Thymus (tissue), 11 donors: ENCODE measurements around the gene FHIT. TPM values are rescaled to one million over a fixed set of nuclear protein-coding genes. Genes with fewer than 3 reads are reported as not detected.

Source experiments
- DNase-seq, 9 donors: peaks; one replicate each; pipeline ENCODE4 v3.0.0-alpha.2; 2013; ENCODE audit warnings: low spot score in 9 of 9, low read depth in 6 of 9, missing footprints in 1 of 9
- H3K27ac ChIP-seq, 2 donors: one replicate each; pipeline ENCODE4 v1.5.1; 2013; ENCODE audit warnings: control low read depth in 1 of 2, low read depth in 1 of 2, low read length in 1 of 2, mild to moderate bottlenecking in 1 of 2, moderate library complexity in 1 of 2
- H3K27me3 ChIP-seq, 2 donors: one replicate each; pipeline ENCODE4 v1.5.1; 2013; ENCODE audit warnings: low read length in 1 of 2; ENCODE audit not compliant: control insufficient read depth in 2 of 2, insufficient read depth in 1 of 2
- H3K36me3 ChIP-seq, 2 donors: one replicate each; pipeline ENCODE4 v1.5.1; 2013; ENCODE audit warnings: low read length in 1 of 2, mild to moderate bottlenecking in 1 of 2, moderate library complexity in 1 of 2; ENCODE audit not compliant: control insufficient read depth in 2 of 2, insufficient read depth in 2 of 2
- H3K4me1 ChIP-seq, 2 donors: one replicate each; pipeline ENCODE4 v1.5.1; 2013; ENCODE audit warnings: low read length in 2 of 2; ENCODE audit not compliant: control insufficient read depth in 2 of 2, insufficient read depth in 2 of 2
- H3K4me3 ChIP-seq, 2 donors: one replicate each; pipeline ENCODE4 v1.5.1; 2013; ENCODE audit warnings: low read length in 2 of 2, control low read depth in 1 of 2, mild to moderate bottlenecking in 1 of 2
- H3K9me3 ChIP-seq, 2 donors: one replicate each; pipeline ENCODE4 v1.5.1; 2013; ENCODE audit warnings: low read length in 1 of 2, mild to moderate bottlenecking in 1 of 2; ENCODE audit not compliant: control insufficient read depth in 2 of 2, insufficient read depth in 1 of 2
- WGBS: extraction: QIAGEN DNeasy Blood & Tissue Kit; methylation state at CpG from one replicate; pipeline ENCODE4 v1.1.7; 2013; 5-methylcytosine and 5-hydroxymethylcytosine counted together
- polyA plus RNA-seq: library from polyadenylated mRNA; stranded (reverse); fragments of 200-250 nt; gene quantifications from one replicate; pipeline ENCODE4 v1.2.3, GENCODE V29; 2013
- total RNA-seq: library from RNA; stranded (reverse); fragments of 120-200 nt; gene quantifications from one replicate; pipeline ENCODE4 v1.2.4, GENCODE V29; 2013
- donor health status: healthy.

FHIT gene
- total and polyA plus RNA-seq, 2 donors = 9.2 to 13.2 TPM

GRCh38 chr3:59710554-59710953 lies 1540.7 kb downstream of the FHIT start:
- DNase-seq = no peak
- Histone ChIP-seq H3K4me3 (no peak overlapping the region), H3K4me1 (peaks cover 0 to 11% of the 10 kb centered on the region in 2 donors), H3K36me3 (no peaks in the 10 kb centered on the region), H3K9me3 (no peaks in the 10 kb centered on the region), H3K27ac (no peak overlapping the region), H3K27me3 (no peaks in the 10 kb centered on the region)
- WGBS = 96% methylated on average over 1 of the region's 1 CpG

GRCh38 chr3:59709702-59710553 lies 1541.3 kb downstream of the FHIT start:
- no peak overlapping the region for H3K4me3 ChIP-seq
- no peaks in the 10 kb centered on the region for H3K27me3 ChIP-seq
- H3K9me3 ChIP-seq = no peaks in the 10 kb centered on the region
- 4% methylated on average over 5 of the region's 5 CpGs for WGBS
- H3K4me1 ChIP-seq = peaks cover 0 to 11% of the 10 kb centered on the region in 2 donors
- no peak overlapping the region for H3K27ac ChIP-seq
- no peaks in the 10 kb centered on the region for H3K36me3 ChIP-seq
- peak in 4 of 9 donors; percentile 41 to 72 (median 50) for DNase-seq

- H3K4me3 ChIP-seq = no peak overlapping the region
- H3K27ac ChIP-seq = no peak overlapping the region
- no peak for DNase-seq
- H3K4me1 ChIP-seq = peaks cover 0 to 11% of the 10 kb centered on the region in 2 donors
- no peaks in the 10 kb centered on the region for H3K27me3 ChIP-seq
- WGBS = 100% methylated on average over 3 of the region's 3 CpGs
- H3K9me3 ChIP-seq = no peaks in the 10 kb centered on the region
- H3K36me3 ChIP-seq = no peaks in the 10 kb centered on the region
Measured at GRCh38 chr3:59708202-59708601, 1543.0 kb downstream of the FHIT start.

GRCh38 chr3:59704292-59704691 lies 1547.0 kb downstream of the FHIT start:
- H3K27ac ChIP-seq = no peak overlapping the region
- H3K36me3 ChIP-seq = no peaks in the 10 kb centered on the region
- H3K9me3 ChIP-seq = no peaks in the 10 kb centered on the region
- H3K4me1 ChIP-seq = no peaks in the 10 kb centered on the region
- H3K4me3 ChIP-seq = no peak overlapping the region
- DNase-seq = no peak
- WGBS = 84% methylated on average over 4 of the region's 4 CpGs
- H3K27me3 ChIP-seq = no peaks in the 10 kb centered on the region

- no peaks in the 10 kb centered on the region for H3K36me3 ChIP-seq
- no peak overlapping the region for H3K4me3 ChIP-seq
- H3K9me3 ChIP-seq = no peaks in the 10 kb centered on the region
- H3K4me1 ChIP-seq = no peaks in the 10 kb centered on the region
- 97% methylated on average over 6 of the region's 6 CpGs for WGBS
- DNase-seq = no peak
- no peak overlapping the region for H3K27ac ChIP-seq
- no peaks in the 10 kb centered on the region for H3K27me3 ChIP-seq
Measured at GRCh38 chr3:59699648-59700320, 1551.5 kb downstream of the FHIT start.
